Colonic mucosa (tissue), 4 donors: ENCODE measurements around the gene POLR3A. TPM values are rescaled to one million over a fixed set of nuclear protein-coding genes. Genes with fewer than 3 reads are reported as not detected.
"Not testable (repeated sequence)": the region's sequence is repeated elsewhere in the genome, so short reads cannot be mapped to it uniquely, and the experiment has no call there.

Source experiments
- DNase-seq: peaks from one replicate; pipeline ENCODE4 v3.0.0-alpha.2; 2020
- H3K27ac ChIP-seq: fragments of 200-600 bp; one replicate; pipeline ENCODE4 v1.8.0; 2021
- H3K27me3 ChIP-seq: fragments of 200-600 bp; one replicate; pipeline ENCODE4 v1.8.0; 2021
- H3K36me3 ChIP-seq: fragments of 200-600 bp; one replicate; pipeline ENCODE4 v1.8.0; 2021
- H3K4me1 ChIP-seq: fragments of 200-600 bp; one replicate; pipeline ENCODE4 v1.8.0; 2021; ENCODE audit warnings: mild to moderate bottlenecking
- H3K4me3 ChIP-seq: fragments of 200-600 bp; one replicate; pipeline ENCODE4 v1.8.0; 2021
- H3K9ac ChIP-seq, 2 donors: one replicate each; pipeline ENCODE4 v1.7.0; 2013; ENCODE audit warnings: control low read depth in 2 of 2, low read depth in 2 of 2, low read length in 2 of 2
- H3K9me3 ChIP-seq: fragments of 200-600 bp; one replicate; pipeline ENCODE4 v1.8.0; 2021
- intact Hi-C: fragments of 100-400 bp; cut with DNase I; formaldehyde crosslinking; loops from one replicate; pipeline ENCODE4 v1.14.1; 2022
- total RNA-seq, 2 donors: library from RNA; stranded (reverse); fragmentation: NEBNext Ultra II Directional in 1 of 2; extraction: Animal tissue kit (Norgen Biotek cat#: 25700) in 1 of 2; gene quantifications; one replicate each; pipeline ENCODE4 v1.2.1, GENCODE V29; 2021
- TF ChIP-seq, protein P1 (sequence below): fragments of 200-600 bp; IDR thresholded peaks from one replicate; pipeline ENCODE4 v1.8.0; 2022; ENCODE audit warnings: antibody characterized with exemption, mild to moderate bottlenecking
- donor health status: healthy.
- donor health status: DM: no; HTN: no; CAD: no.
- donor health status: DM: no; HTN: no; CAD: no.

Gene POLR3A
- total RNA-seq, 2 donors from 2014 or later = 11.3 to 14.6 TPM

GRCh38 chr10:78004215-78005026, 24.9 kb downstream of the POLR3A start:
- intact Hi-C loops = no loop called here
- no peak overlapping the region for H3K9ac ChIP-seq
- H3K4me1 ChIP-seq = no peaks in the 10 kb centered on the region
- H3K27me3 ChIP-seq = no peaks in the 10 kb centered on the region
- TF ChIP-seq, protein P1, sequence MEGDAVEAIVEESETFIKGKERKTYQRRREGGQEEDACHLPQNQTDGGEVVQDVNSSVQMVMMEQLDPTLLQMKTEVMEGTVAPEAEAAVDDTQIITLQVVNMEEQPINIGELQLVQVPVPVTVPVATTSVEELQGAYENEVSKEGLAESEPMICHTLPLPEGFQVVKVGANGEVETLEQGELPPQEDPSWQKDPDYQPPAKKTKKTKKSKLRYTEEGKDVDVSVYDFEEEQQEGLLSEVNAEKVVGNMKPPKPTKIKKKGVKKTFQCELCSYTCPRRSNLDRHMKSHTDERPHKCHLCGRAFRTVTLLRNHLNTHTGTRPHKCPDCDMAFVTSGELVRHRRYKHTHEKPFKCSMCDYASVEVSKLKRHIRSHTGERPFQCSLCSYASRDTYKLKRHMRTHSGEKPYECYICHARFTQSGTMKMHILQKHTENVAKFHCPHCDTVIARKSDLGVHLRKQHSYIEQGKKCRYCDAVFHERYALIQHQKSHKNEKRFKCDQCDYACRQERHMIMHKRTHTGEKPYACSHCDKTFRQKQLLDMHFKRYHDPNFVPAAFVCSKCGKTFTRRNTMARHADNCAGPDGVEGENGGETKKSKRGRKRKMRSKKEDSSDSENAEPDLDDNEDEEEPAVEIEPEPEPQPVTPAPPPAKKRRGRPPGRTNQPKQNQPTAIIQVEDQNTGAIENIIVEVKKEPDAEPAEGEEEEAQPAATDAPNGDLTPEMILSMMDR = no peak
- DNase-seq = no peak
- no peak overlapping the region for H3K4me3 ChIP-seq
- H3K9me3 ChIP-seq = no peaks in the 10 kb centered on the region
- H3K36me3 ChIP-seq = peaks cover 36% of the 10 kb centered on the region
- no peak overlapping the region for H3K27ac ChIP-seq

- Histone ChIP-seq H3K9ac (no peak overlapping the region), H3K4me3 (no peak overlapping the region), H3K9me3 (no peaks in the 10 kb centered on the region), H3K27ac (no peak overlapping the region), H3K36me3 (peaks cover 41% of the 10 kb centered on the region), H3K27me3 (no peaks in the 10 kb centered on the region), H3K4me1 (no peaks in the 10 kb centered on the region)
- TF ChIP-seq, protein P1 = no peak
- no peak for DNase-seq
- intact Hi-C loops = no loop called here
These were observed 26.6 kb downstream of the POLR3A start for GRCh38 chr10:78002541-78003288.

GRCh38 chr10:78000956-78001472, 28.3 kb downstream of the POLR3A start:
- no peak overlapping the region for H3K9ac ChIP-seq
- no peak for DNase-seq
- H3K36me3 ChIP-seq = peaks cover 29% of the 10 kb centered on the region
- no peaks in the 10 kb centered on the region for H3K9me3 ChIP-seq
- no peak overlapping the region for H3K4me3 ChIP-seq
- no peak overlapping the region for H3K27ac ChIP-seq
- intact Hi-C loops = no loop called here
- no peaks in the 10 kb centered on the region for H3K27me3 ChIP-seq
- TF ChIP-seq, protein P1 = no peak
- H3K4me1 ChIP-seq = no peaks in the 10 kb centered on the region

DNA sequence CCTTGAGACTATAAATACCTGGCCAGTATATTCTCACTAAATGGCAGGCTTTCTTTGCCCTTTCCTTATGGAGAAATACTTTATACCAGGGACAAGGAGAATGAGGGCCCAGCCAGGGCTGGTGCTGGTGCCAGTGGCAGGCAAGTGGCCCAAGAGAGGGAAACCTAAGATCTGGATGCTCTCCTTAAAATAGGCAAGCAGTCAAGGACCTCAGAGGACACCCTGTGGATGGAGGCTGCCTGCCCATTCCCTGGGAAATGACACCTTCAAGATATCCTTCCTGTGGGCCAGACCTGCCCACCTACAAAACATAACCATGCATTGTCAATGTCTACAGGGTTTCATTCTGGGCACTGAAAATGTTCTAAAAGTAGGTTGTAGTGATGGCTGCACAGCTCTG, 29.1 kb downstream of the POLR3A start:
- intact Hi-C loops = no loop called here
- no peak overlapping the region for H3K4me3 ChIP-seq
- no peaks in the 10 kb centered on the region for H3K4me1 ChIP-seq
- peaks cover 29% of the 10 kb centered on the region for H3K36me3 ChIP-seq
- H3K9me3 ChIP-seq = no peaks in the 10 kb centered on the region
- no peak overlapping the region for H3K9ac ChIP-seq
- no peaks in the 10 kb centered on the region for H3K27me3 ChIP-seq
- TF ChIP-seq, protein P1 = no peak
- no peak for DNase-seq
- no peak overlapping the region for H3K27ac ChIP-seq

GRCh38 chr10:77998780-77999179, 30.5 kb downstream of the POLR3A start:
- H3K9me3 ChIP-seq, H3K27me3 ChIP-seq, H3K9ac ChIP-seq, H3K4me3 ChIP-seq, DNase-seq, H3K4me1 ChIP-seq, intact Hi-C loops, H3K27ac ChIP-seq: not testable (repeated sequence)
- peaks cover 25% of the 10 kb centered on the region for H3K36me3 ChIP-seq
